Sigmoid colon (tissue), 4 donors: ENCODE measurements around the gene CDX2.

Experiments
- CTCF ChIP-seq, 4 experiments: fragments of 450-650 bp in 3 of 4; fragments of 200-600 bp in 1 of 4; IDR thresholded peaks; one replicate each; pipeline ENCODE4 v1.5.1; 2016 to 2019; ENCODE audit warnings: antibody characterized with exemption in 4 of 4, mild to moderate bottlenecking in 3 of 4, moderate library complexity in 2 of 4
- EP300 ChIP-seq, 4 donors: sonication (generic); formaldehyde crosslinking; IDR thresholded peaks; one replicate each; pipeline ENCODE4 v1.6.1; 2017; ENCODE audit warnings: antibody characterized with exemption in 4 of 4
- POLR2A ChIP-seq, 2 donors: fragments of 450-650 bp; IDR thresholded peaks; one replicate each; pipeline ENCODE4 v1.6.1; 2016; ENCODE audit warnings: antibody characterized with exemption in 2 of 2, mild to moderate bottlenecking in 2 of 2, moderate library complexity in 2 of 2
- POLR2AphosphoS5 ChIP-seq, 4 donors: sonication (generic); formaldehyde crosslinking; IDR thresholded peaks; one replicate each; pipeline ENCODE4 v1.6.1; 2017; ENCODE audit warnings: antibody characterized with exemption in 4 of 4

- TF ChIP-seq CTCF (IDR thresholded peaks at IDR 0.05): no peak
- TF ChIP-seq POLR2A (IDR thresholded peaks at IDR 0.05): no peak
- no peak for TF ChIP-seq POLR2AphosphoS5 (IDR thresholded peaks at IDR 0.05)
- no peak for TF ChIP-seq EP300 (IDR thresholded peaks at IDR 0.05)
Observed at GRCh38 chr13:27971776-27972477, 2.8 kb upstream of the CDX2 start.
